Neural progenitor cell (in vitro differentiated cells): ENCODE data around the gene ACACB. TPM values are rescaled to one million over a fixed set of nuclear protein-coding genes. Genes with fewer than 3 reads are reported as not detected.

ENCODE experiments used
- DNase-seq: peaks from one replicate; pipeline ENCODE4 v3.0.0-alpha.2; 2016; ENCODE audit warnings: low spot score
- H2AFZ ChIP-seq: fragments of 200-600 bp; sonication (generic); replicated peaks from 2 replicates; pipeline ENCODE4 v1.6.1; 2016; ENCODE audit warnings: antibody characterized with exemption
- H3F3A ChIP-seq: fragments of 200-600 bp; sonication (generic); 2 replicates; pipeline ENCODE4 v1.6.1; 2016; ENCODE audit warnings: antibody characterized with exemption, low read depth
- H3K27ac ChIP-seq: fragments of 200-600 bp; sonication (generic); 2 replicates; pipeline ENCODE4 v1.5.1; 2016; ENCODE audit warnings: mild to moderate bottlenecking
- H3K27me3 ChIP-seq: fragments of 200-600 bp; sonication (generic); 2 replicates; pipeline ENCODE4 v1.6.1; 2016; ENCODE audit warnings: mild to moderate bottlenecking, moderate library complexity
- H3K36me3 ChIP-seq: fragments of 200-600 bp; sonication (generic); 2 replicates; pipeline ENCODE4 v1.5.1; 2016
- H3K4me1 ChIP-seq: fragments of 200-600 bp; sonication (generic); 2 replicates; pipeline ENCODE4 v1.6.1; 2016; ENCODE audit warnings: mixed run types
- H3K4me2 ChIP-seq: fragments of 200-600 bp; sonication (generic); 2 replicates; pipeline ENCODE4 v1.6.1; 2016
- H3K4me3 ChIP-seq: fragments of 200-600 bp; sonication (generic); 2 replicates; pipeline ENCODE4 v1.5.1; 2016
- H3K79me2 ChIP-seq: fragments of 200-600 bp; sonication (generic); 2 replicates; pipeline ENCODE4 v1.6.1; 2016; ENCODE audit warnings: low read depth
- H3K9ac ChIP-seq: fragments of 200-600 bp; sonication (generic); 2 replicates; pipeline ENCODE4 v1.6.1; 2016
- H3K9me3 ChIP-seq: fragments of 200-600 bp; sonication (generic); 2 replicates; pipeline ENCODE4 v1.5.1; 2016; ENCODE audit warnings: low read depth
- H4K20me1 ChIP-seq: fragments of 200-600 bp; sonication (generic); 2 replicates; pipeline ENCODE4 v1.6.1; 2016; ENCODE audit warnings: low read depth
- H3K27ac Mint-ChIP-seq: 3 replicates; pipeline ENCODE4 v1.8.0; 2021; ENCODE audit warnings: mixed read lengths
- H3K27me3 Mint-ChIP-seq: 2 replicates; pipeline ENCODE4 v1.8.0; 2022; ENCODE audit warnings: low read depth, mild to moderate bottlenecking, inconsistent platforms, moderate library complexity, mixed read lengths; ENCODE audit not compliant: insufficient read depth
- H3K36me3 Mint-ChIP-seq: 3 replicates; pipeline ENCODE4 v1.8.0; 2021; ENCODE audit warnings: mixed read lengths
- H3K4me1 Mint-ChIP-seq: 3 replicates; pipeline ENCODE4 v1.8.0; 2021; ENCODE audit warnings: mixed read lengths
- H3K4me3 Mint-ChIP-seq: 3 replicates; pipeline ENCODE4 v1.8.0; 2021; ENCODE audit warnings: mild to moderate bottlenecking, moderate library complexity, mixed read lengths
- H3K9me3 Mint-ChIP-seq: 3 replicates; pipeline ENCODE4 v1.8.0; 2020; ENCODE audit warnings: mixed read lengths
- EZH2 ChIP-seq: fragments of 200-600 bp; sonication (generic); IDR thresholded peaks from 2 replicates; pipeline ENCODE4 v1.6.1; 2017; ENCODE audit warnings: antibody characterized with exemption, mild to moderate bottlenecking, moderate library complexity
- EZH2phosphoT487 ChIP-seq: fragments of 200-600 bp; sonication (generic); IDR thresholded peaks from 2 replicates; pipeline ENCODE4 v1.6.1; 2017; ENCODE audit warnings: antibody characterized with exemption
- total RNA-seq: library from RNA; depleted of rRNA; stranded (reverse); fragments of >200 nt; gene quantifications from 2 replicates; pipeline ENCODE4 v1.2.3, GENCODE V29; 2015; ENCODE audit warnings: low replicate concordance
- TF ChIP-seq, protein P1 (sequence below): fragments of 200-600 bp; sonication (generic); IDR thresholded peaks from 2 replicates; pipeline ENCODE4 v1.5.1; 2017; ENCODE audit warnings: antibody characterized with exemption, mild to moderate bottlenecking

ACACB gene
- total RNA-seq, 1 donor from 2014 or later: 2.4 TPM

DNA sequence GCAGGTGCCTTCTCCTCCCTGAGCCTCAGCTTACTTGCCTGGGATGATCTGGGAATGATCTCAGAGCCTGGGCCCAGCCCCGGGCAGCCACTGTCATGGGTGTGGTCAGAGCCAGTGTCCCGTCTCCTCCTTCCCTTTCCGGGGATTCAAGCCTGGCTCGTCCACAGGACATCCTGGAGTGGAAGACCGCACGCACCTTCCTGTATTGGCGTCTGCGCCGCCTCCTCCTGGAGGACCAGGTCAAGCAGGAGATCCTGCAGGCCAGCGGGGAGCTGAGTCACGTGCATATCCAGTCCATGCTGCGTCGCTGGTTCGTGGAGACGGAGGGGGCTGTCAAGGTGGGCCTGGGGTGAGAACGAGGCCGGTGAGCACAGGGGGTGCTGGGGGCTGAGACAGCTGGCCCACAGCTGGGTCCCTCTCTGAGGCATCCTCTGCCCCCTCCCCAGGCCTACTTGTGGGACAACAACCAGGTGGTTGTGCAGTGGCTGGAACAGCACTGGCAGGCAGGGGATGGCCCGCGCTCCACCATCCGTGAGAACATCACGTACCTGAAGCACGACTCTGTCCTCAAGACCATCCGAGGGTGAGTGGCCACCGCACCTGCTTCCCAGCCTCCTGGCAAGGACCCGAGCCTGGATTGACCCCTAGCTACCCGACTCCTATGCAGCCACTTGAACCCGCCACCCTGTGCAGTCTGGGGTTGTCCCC, 148.7 kb downstream of the ACACB start:
- Histone ChIP-seq H3K27ac (no peak overlapping the region), H2AFZ (no peak overlapping the region), H3F3A (no peaks in the 10 kb centered on the region), H3K79me2 (no peaks in the 10 kb centered on the region), H3K36me3 (no peaks in the 10 kb centered on the region), H3K9me3 (no peaks in the 10 kb centered on the region), H3K27me3 (no peaks in the 10 kb centered on the region), H3K4me1 (no peaks in the 10 kb centered on the region), H4K20me1 (no peaks in the 10 kb centered on the region), H3K4me3 (no peak overlapping the region), H3K9ac (no peak overlapping the region), H3K4me2 (no peak overlapping the region)
- Mint-ChIP-seq H3K27me3 (no peaks in the 10 kb centered on the region), H3K36me3 (peaks cover 3% of the 10 kb centered on the region), H3K4me1 (no peaks in the 10 kb centered on the region), H3K27ac (no peak overlapping the region), H3K9me3 (no peaks in the 10 kb centered on the region), H3K4me3 (no peak overlapping the region)
- TF ChIP-seq EZH2 (no peak), EZH2phosphoT487 (no peak)
- TF ChIP-seq, protein P1, sequence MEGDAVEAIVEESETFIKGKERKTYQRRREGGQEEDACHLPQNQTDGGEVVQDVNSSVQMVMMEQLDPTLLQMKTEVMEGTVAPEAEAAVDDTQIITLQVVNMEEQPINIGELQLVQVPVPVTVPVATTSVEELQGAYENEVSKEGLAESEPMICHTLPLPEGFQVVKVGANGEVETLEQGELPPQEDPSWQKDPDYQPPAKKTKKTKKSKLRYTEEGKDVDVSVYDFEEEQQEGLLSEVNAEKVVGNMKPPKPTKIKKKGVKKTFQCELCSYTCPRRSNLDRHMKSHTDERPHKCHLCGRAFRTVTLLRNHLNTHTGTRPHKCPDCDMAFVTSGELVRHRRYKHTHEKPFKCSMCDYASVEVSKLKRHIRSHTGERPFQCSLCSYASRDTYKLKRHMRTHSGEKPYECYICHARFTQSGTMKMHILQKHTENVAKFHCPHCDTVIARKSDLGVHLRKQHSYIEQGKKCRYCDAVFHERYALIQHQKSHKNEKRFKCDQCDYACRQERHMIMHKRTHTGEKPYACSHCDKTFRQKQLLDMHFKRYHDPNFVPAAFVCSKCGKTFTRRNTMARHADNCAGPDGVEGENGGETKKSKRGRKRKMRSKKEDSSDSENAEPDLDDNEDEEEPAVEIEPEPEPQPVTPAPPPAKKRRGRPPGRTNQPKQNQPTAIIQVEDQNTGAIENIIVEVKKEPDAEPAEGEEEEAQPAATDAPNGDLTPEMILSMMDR: no peak
- DNase-seq: no peak

DNA sequence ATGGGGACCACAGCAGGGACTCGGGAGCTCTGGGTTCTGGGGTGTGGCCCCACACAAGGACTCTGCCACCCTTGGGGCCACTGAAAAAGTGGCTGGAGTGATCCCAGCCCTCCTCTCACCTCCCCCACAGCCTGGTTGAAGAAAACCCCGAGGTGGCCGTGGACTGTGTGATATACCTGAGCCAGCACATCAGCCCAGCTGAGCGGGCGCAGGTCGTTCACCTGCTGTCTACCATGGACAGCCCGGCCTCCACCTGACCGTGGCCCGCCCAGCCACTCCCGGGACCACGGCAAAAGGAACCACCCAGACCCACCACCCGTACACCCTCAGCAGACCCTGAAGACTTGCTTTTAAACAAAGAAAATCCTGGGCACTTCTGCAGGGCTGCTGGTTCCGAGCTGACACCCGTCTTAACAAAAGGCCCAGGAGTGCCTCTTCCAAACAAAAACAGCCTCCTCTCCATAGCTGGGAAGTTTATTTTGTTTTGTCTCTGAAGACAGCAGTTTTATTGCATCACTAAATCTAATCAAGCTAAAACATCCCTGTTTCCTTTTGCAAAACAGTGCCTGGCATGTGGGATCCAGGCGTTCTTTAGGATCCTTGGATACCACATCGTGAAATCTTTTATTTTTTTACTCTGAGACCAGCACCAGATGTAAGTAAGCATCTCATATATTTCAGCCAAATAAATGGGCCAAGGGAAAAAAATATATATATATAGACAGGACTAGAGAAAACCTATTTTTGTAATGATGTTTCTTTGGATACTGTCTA, 149.9 kb downstream of the ACACB start:
- no peak overlapping the region for H3K4me2 ChIP-seq
- Mint-ChIP-seq H3K27ac (no peak overlapping the region), H3K4me1 (no peaks in the 10 kb centered on the region), H3K27me3 (no peaks in the 10 kb centered on the region), H3K36me3 (peaks cover under 1% of the 10 kb centered on the region), H3K4me3 (no peak overlapping the region), H3K9me3 (peaks cover 5% of the 10 kb centered on the region)
- no peaks in the 10 kb centered on the region for H3F3A ChIP-seq
- no peaks in the 10 kb centered on the region for H3K4me1 ChIP-seq
- DNase-seq: no peak
- TF ChIP-seq, protein P1: no peak
- TF ChIP-seq EZH2 (no peak), EZH2phosphoT487 (no peak)
- H4K20me1 ChIP-seq: no peaks in the 10 kb centered on the region
- H3K27ac ChIP-seq: no peak overlapping the region
- no peaks in the 10 kb centered on the region for H3K9me3 ChIP-seq
- H3K36me3 ChIP-seq: no peaks in the 10 kb centered on the region
- H3K27me3 ChIP-seq: no peaks in the 10 kb centered on the region
- H3K4me3 ChIP-seq: no peak overlapping the region
- H3K9ac ChIP-seq: no peak overlapping the region
- H2AFZ ChIP-seq: no peak overlapping the region
- H3K79me2 ChIP-seq: no peaks in the 10 kb centered on the region

DNA sequence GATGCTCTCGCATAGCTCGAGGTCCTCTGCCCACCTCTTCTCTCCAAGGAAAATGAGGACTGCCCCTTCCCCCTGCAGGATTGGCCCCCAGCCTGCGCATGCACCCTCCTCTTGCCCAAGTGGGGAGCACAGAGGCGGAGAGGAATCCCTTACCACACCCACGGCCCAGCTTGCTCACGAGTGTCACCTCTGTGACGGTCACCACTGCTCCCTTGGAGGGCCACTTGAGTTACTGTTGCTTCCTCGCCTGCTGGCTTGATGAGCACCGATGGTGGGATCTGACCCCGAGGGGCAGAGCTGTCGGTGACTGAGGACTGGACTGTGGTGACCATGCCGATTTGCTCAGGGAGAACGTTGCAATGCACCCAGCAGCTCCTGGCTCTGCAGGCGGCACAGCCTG, 151.0 kb downstream of the ACACB start:
- Mint-ChIP-seq H3K27me3 (no peaks in the 10 kb centered on the region), H3K27ac (no peak overlapping the region), H3K4me3 (no peak overlapping the region), H3K9me3 (peaks cover 7% of the 10 kb centered on the region), H3K36me3 (no peaks in the 10 kb centered on the region), H3K4me1 (no peaks in the 10 kb centered on the region)
- H2AFZ ChIP-seq: no peak overlapping the region
- no peaks in the 10 kb centered on the region for H3K4me1 ChIP-seq
- no peaks in the 10 kb centered on the region for H3K9me3 ChIP-seq
- H4K20me1 ChIP-seq: no peaks in the 10 kb centered on the region
- H3K79me2 ChIP-seq: no peaks in the 10 kb centered on the region
- no peak overlapping the region for H3K27ac ChIP-seq
- no peaks in the 10 kb centered on the region for H3K27me3 ChIP-seq
- H3F3A ChIP-seq: no peaks in the 10 kb centered on the region
- TF ChIP-seq EZH2phosphoT487: no peak
- TF ChIP-seq, protein P1: no peak
- no peak overlapping the region for H3K4me2 ChIP-seq
- DNase-seq: no peak
- no peak overlapping the region for H3K4me3 ChIP-seq
- no peak overlapping the region for H3K9ac ChIP-seq
- no peaks in the 10 kb centered on the region for H3K36me3 ChIP-seq
